HG02970 (cell line): ENCODE measurements around the gene GADL1.

Experiments used
- ATAC-seq: cut with Tn5 transposase; IDR thresholded peaks from one replicate; pipeline ENCODE4 v1.9.1; 2021; ENCODE audit warnings: mild to moderate bottlenecking, moderate library complexity, moderate number of reproducible peaks; ENCODE audit not compliant: unreplicated experiment, low FRiP score

Gene GADL1

GRCh38 chr3:30764891-30765290, 129.6 kb downstream of the GADL1 start:
- no peak for ATAC-seq

GRCh38 chr3:30764281-30764680, 130.2 kb downstream of the GADL1 start:
- no peak for ATAC-seq

DNA sequence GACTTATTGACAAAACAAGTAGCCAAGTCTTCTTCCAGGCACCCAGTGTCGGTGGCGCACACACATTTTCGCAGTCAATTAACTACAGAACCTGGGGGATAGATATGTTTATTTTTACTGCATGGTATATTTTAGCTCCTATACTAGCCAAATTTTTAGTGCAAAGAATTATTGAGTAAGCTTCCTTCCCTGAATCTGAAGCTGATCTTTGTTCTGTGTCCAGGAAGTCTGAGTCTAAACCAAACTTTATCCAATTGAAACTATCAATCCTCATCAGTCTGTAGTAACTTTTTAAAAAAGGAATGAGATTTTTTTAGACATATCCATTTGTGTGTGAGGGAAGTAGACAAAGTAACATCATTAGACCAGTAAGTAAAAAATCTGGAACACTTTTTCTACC, 133.1 kb downstream of the GADL1 start:
- no peak for ATAC-seq

- no peak for ATAC-seq
These were observed 133.7 kb downstream of the GADL1 start for GRCh38 chr3:30760737-30761136.

DNA sequence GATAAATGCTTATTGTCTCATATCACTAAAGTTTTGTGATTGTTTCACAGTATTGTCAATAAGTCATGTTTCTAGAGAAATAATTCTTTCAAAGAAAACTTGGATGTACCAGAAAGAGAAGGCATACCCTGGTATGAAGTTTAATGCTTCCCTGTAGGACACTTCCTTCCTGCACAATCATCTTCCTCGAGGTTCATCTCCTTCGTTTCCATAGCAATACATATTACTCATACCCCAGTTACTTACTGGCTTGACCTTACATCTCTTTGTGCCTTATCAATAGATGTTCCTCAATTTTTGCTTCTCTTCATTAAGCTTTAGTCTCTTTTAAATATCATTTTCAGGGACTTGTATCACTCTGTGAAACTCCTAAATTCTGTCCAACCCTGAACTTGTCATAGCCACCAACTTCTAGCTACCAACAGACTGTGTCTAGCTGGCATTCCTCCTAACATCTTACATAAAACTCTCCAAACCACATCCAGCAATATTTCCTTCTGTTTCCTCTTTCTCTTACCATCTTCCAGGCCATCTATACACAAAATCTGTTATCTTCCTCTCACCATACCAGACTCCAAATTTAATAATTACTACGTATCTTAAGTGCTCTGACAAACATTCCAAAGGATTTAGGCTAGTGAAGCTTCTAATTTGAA, 134.3 kb downstream of the GADL1 start:
- ATAC-seq = no peak

- ATAC-seq = no peak
These were observed 138.2 kb downstream of the GADL1 start for GRCh38 chr3:30756218-30756617.

- ATAC-seq = no peak
These were observed 140.0 kb downstream of the GADL1 start for GRCh38 chr3:30754426-30754825.

DNA sequence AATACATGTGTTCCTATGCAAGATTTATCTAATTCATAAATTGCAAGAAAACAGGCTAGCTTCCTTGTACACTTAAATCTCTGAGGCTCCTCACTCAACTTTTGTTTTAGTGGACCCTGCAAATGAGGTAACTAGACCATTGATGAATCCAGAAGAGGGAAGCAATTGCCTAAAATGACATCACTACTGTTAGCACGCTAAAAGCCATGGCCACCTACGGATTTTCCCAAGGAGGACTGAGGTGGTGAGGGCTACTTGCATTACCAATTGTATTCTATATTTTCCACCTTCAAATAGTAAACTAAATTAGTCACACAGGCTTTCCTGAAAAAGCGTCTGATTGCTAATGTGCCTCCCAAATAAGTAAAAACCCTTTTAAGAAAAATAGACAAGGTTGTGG, 140.7 kb downstream of the GADL1 start:
- ATAC-seq = no peak

- no peak for ATAC-seq
These were observed 141.5 kb downstream of the GADL1 start for GRCh38 chr3:30752970-30753369.

DNA sequence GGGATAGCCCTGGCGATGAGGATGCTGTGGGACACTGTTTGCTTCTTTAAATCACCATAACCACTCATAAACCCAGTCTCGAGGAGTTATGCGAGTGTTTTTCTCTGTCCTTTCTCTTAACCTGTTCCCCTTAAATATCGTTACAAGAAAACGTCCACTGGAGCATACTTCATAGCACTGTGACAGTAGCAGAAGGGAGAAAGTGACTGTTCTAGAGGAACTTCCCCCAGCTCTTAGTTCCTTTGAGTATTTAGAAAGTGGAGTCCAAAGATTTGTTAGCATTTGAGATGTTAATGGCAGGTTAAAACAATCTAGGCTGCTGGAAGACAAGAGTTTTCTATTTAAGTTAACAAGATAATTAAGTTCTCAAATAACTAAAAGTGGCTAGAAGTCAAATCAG, 142.0 kb downstream of the GADL1 start:
- no peak for ATAC-seq

DNA sequence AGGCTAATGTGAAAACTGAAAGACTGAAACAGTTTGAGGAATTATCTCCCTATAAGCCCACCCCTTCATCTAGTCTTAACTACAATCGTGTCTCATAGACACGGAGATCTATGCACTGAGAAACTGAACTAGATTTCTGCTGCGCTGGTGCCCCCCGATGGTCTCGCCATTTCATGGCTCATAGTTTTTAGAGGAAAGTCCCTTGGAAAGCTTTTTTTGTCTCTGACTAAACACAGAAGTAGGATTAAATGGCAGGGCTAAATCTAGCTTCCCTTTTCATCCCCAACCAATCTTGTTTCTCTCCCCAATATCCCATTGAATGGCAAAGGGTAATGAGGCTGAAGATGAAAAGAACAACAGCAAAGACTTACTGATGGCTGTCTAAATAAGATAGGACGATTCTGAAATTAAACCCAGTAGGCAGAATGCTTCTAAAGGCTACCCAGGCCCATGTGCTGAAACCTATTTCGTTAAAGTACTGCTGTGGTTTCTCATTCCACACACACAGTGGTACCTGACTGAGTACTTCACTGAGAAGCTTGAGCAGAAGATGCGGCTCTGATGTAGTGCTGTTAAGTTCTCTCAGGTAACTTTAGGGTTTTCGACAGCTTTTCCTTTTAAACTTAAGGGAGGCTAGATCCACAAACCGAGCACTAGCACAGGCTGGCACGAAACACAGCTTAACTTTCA, 142.7 kb downstream of the GADL1 start:
- no peak for ATAC-seq

GRCh38 chr3:30750967-30751366, 143.5 kb downstream of the GADL1 start:
- no peak for ATAC-seq

DNA sequence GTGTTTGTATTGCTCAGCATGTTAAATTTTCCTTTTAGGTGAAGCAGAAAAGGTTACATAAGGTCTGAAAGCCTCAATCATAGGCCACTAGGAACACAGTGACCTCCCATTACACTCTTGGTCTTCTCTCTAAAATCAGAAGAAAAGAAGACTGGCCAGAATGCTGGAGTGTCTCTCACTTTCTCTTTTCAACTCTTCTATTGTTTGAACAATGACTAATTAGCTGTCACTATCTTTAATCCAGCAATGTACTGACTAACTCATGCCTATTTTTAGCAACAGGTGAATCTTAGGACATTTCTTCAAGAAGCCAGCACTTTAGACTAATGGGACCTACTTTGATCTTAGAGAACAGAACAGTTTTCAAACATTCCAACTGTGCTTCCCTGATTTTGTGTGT, 145.2 kb downstream of the GADL1 start:
- no peak for ATAC-seq

DNA sequence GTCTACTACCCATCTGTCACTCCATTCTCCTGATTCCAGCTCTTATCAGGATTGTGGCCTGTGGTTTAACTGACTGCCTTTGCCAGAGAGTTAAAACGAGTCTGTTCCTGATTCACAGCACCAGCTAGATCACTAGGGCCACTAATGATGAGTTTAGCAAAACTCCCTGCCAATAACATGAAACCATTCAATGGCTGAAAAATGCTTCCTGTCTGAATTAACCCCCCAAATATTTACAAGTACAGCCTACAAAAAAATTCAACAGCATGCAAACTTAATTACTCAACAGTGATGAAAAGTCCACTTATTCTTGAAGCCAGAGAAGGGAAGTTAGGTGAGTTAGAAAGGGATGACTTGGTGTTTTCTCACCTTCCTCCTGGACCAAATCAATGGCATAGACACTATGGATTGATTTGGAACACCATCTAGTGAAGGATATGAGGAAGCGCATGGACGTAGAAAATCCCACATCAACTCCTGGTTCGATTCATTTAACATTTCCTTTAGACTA, 146.6 kb downstream of the GADL1 start:
- ATAC-seq = no peak

DNA sequence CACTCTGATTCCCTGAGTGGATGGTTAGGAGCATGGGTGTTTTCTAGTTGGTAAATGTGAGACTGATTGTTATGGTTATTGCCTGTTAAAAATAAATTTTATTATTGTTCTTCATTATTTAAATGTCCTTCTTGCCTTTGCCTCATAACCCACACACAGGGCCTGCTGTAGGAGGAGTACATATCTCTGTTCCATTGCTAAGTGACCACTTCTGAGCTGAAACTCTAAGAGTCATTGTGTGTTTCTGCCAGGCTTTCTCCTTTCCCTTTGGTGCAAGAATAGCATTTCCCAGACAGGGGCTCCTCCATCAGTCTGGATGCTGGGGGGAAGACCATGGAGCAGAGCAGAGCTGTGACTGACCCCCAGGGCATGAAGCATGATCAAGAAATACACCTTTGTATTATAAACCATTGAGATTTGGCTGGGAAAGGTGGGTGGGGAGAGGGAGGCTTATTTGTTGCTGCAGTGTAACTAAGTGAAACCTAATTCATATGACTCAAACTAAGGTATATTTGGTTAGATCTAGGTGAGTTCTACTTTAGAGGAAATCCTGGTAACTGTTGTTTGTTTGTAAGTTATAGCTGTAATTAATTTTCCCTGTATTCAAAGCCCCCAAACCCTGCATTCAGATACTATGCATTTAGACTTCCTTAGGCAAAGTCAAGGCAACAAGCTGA, 150.7 kb downstream of the GADL1 start:
- ATAC-seq = no peak

- ATAC-seq = no peak
These were observed 151.5 kb downstream of the GADL1 start for GRCh38 chr3:30742796-30743619.

DNA sequence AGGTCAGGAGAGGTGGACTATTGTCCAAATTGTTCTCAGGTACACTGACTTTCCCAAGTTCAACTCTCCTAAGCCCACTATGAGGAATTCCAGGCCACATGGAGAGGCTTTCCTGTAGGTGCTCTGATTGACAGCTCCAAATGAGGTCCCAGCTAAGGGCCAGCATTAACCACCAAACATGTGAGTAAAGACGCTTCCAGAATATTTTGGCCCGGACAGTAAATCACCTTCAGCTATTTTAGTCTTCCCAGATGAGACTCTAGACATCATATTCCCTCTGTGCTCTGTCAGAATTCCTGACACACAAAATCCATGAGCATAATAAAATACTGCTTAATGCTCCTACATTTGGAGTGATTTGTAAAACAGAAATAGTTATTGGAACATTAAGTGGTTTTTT, 152.6 kb downstream of the GADL1 start:
- no peak for ATAC-seq

DNA sequence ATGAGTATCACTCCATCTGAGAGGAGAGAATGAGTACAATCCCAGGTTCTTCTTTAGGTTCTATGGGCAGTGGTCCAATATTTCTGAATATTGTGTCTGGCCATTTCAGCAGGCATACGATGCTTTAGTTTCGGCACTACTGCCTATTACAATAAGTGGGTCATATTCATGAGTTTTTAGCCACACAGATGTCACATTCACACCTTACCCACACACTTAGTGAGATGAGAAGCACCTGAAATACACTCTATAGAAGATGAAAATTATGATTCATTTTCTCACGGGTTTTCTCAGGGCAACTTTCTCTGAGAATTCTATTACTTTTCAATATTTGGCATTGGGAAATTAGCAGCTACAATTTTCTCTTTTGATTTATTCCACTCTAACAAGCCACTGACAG, 155.9 kb downstream of the GADL1 start:
- no peak for ATAC-seq

DNA sequence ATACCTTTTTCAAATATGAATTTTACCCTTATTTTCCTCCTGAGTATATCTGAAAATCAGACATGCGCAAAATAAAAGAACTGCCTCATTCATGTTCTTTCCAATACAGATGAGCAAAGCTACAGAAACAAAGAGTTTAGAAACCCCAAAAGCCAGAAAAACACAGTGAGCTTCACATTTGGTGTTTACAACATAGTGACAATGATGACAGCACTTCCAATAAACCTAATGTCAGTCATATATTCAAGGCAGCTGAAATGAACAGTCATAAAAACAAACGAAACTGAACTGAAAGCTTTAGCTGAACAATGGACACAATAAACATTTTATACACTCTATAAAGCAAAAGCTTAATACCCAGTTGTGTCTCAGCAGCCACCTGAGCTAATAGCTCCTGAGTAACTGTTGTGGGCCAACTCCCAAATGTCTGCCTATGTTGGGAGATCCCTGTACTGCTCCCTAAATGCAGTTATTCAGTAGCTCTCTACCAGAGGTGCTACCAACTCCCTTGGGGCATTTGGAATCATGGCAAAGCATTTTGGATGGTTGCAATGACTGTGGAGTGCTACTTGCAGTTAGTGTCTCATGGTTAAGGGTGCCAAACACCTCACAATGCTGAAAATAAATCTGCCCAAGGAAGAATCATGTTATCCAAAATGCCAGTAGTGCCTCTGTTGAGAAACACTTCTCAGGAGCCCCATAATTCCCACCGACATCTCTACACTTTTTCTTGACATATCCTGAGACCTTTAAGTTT, 156.5 kb downstream of the GADL1 start:
- no peak for ATAC-seq

GRCh38 chr3:30733696-30734095, 160.8 kb downstream of the GADL1 start:
- ATAC-seq = no peak
